Hippocampal formation (tissue), 2 donors: Measurements from ENCODE around the gene LIN7A.
A peak's percentile ranks its signal among the peaks of the same experiment; 100 is the strongest.

Source experiments
- DNase-seq, 2 donors: peaks; one replicate each; lab custom pipeline; 2025; lab: John Stamatoyannopoulos, UW

Gene LIN7A

DNA sequence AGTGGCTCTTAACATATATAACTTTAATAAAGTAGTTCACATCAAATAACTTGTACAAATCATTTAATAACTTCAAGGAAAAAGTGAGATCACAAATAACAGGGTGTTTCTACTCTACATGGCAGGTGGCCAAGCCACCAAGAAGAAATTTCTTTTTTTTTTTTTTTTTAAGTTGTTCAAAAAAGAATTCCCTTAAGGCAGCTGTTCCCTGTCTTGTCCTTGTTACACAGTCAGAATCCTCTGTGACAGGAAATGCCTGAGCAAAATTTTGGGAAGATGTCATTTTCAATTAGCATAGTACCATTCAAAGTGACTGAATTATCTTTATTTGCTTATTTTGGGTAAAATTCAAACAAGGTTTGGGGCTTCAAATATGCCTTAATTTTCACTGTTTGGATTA is 79.4 kb downstream of the LIN7A start:
- DNase-seq: no peak

- DNase-seq: no peak
Measured at GRCh38 chr12:80857311-80857710, 80.4 kb downstream of the LIN7A start.

DNA sequence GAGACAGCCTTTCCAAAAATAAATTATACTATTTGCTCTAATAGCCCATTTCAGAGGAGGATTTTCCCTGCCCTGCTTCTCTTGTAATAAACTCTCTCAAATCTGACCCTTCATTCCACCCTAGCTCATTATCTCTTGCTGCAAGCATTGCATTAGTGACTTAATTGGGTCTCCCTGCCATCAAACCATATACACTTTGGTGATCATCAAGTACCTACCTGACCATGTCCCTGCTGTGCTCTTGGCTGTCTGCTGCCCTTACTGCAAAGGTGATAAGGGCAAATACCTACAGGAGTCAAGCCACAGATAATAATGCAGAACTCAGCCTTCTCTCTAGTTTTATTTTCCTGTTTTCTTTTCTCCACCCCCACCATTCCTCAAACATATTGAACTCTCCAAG is 88.4 kb downstream of the LIN7A start:
- no peak for DNase-seq

DNA sequence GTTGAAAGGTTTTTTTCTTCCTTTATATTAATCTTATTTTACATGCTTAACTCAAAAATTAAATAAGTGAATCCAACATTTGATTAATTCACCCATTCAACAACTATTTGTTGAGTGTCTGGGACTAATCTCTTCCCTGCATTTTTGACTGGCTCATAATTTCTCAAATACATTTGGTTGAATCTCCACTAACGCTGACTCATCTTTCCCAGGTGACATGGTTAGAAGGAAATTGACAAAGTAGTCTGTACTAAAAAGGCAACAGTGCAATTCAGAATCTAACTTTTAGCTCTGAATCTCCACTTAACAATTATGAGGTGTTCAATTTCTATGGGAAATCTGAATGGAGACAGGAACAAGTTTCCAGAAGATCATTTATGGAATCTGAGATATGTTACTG is 88.9 kb downstream of the LIN7A start:
- no peak for DNase-seq

- DNase-seq: no peak
Measured at GRCh38 chr12:80847575-80847974, 90.2 kb downstream of the LIN7A start.

DNA sequence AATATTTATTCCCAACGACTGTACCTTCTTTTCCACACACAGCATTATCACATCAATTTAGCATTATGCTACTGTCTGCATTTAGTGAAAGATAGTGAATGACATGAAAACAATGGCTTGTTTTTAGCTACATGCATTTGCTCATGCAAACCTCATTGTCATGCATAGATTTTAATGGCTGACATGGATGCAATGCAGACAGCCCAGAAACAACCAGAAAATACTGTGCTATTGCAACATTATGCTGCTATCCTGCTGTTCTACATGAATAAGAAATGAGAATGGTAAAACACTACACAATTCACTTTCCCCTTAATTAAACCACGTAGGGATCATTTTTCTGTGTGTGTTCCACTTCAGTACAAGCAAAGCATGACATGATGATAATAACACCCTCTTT is 90.8 kb downstream of the LIN7A start:
- no peak for DNase-seq

GRCh38 chr12:80845639-80846038 is 92.1 kb downstream of the LIN7A start:
- DNase-seq: no peak

- no peak for DNase-seq
Measured at GRCh38 chr12:80843969-80844368, 93.8 kb downstream of the LIN7A start.

- DNase-seq: no peak
Measured at GRCh38 chr12:80838708-80839107, 99.0 kb downstream of the LIN7A start.

DNA sequence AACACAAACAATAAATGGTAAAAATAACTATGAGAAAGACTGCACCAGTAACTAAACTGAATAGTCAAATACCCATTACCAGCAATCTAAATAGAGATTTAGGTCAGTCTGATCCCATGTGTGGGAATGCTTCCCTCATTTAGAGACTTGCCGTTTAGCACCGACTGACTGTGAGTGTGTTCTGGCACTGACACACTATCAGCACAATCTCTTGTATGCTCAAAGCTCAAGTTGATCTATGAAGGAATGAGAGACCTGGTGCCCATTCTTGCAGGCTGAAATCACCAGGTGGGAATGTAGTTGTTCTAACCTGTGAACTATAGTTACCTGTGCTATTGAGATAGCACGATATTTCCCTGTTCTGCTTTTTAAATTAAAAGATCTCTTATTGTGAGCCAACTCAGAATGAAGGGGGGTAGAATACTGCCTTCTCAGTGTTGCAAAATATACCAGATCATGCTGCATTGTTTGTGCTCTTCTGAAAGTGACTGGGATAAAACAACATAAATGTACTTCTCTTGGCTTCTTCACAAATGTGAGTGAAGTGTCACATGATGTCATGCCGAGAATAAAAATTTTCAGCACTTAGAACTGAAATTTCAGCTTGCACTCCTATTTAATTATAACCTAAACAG is 99.6 kb downstream of the LIN7A start:
- DNase-seq: no peak

DNA sequence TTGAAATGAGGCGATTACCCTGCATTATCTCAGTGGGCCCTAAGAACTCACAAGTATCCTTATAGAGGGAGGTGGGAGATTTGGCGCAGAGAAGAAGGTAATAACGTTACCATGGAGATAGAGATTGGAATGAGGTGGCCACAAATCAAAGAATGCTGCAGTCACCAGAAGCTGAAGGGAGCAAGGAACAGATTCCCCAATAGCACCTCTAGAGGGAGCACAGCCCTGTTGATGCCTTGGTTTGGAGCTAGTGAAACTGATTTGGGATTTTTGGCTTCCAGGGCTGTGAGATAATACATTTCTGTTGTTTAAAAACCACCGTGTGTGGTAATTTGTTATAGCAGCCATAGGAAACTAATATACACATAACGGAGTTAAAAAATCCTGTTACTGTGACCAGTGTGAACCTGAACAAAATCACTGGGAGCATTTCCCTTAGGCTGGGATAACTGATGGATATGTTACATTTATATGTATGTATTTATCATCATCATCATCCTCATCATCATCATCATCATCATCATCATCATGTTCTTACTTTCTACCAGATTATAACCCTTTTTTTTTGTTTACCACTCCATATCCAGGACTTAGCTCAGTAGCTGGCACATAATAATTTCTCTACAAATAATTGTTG is 100.3 kb downstream of the LIN7A start:
- peak in 1 of 2 donors; percentile 64 for DNase-seq

- no peak for DNase-seq
Measured at GRCh38 chr12:80834724-80835123, 103.0 kb downstream of the LIN7A start.

- DNase-seq: no peak
Measured at GRCh38 chr12:80830533-80831088, 107.1 kb downstream of the LIN7A start.

DNA sequence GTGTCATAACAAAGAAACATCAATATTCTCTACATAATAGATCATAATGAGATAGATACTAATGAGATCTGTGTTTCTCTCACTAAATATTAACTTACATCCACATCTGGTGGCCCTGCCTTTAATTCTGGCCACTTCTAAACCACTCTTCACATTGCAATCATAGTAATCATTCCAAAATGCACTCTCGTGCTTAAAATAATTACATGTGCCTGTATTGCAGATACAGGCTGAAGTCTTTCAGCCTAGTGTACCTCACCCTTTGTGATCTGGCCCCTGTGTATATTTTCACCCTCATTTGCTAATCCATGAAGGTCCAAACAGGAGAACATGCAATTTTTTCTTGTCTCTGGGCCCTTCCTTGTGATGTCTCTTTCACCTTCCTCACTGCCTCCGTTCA is 108.0 kb downstream of the LIN7A start:
- DNase-seq: no peak

DNA sequence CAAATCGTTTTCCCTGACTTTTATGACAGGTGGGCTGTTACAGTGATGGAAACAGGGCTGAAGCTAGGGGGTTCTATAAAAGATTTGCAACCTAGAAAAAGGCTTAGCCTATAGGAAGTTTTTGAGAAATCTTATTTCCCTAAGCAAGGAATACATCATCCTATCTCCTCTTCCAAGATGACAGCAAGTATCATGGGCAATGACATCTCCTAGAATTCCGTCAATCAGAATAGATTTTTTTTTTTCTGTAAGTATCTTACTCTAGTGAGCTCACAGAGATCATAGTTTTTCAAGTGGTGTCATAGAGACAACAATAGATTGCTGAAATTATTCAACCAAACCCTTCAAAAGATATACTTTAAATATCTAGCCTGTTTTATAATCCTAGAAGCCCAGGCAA is 112.2 kb downstream of the LIN7A start:
- DNase-seq: no peak

DNA sequence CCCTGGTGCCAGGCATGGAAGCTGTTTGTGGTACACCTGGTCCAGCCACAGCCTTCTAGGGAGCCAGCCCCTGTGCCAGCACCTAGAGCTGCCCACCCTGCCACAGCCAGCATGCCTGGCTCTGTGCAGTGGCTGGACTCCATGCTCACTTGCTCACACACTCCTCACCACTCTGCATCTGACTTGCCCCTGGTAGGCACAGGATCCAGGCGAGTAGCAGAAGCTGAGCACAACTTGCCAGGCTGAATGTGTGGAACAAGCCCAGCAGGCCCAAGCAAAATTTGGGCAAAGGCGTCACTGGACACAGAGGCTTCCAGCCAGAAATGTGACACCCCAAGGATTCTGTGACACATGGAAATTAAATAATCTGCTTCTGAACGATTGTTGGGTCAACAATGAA is 114.3 kb downstream of the LIN7A start:
- no peak for DNase-seq

- no peak for DNase-seq
Measured at GRCh38 chr12:80821513-80822000, 116.2 kb downstream of the LIN7A start.

GRCh38 chr12:80818878-80819277 is 118.9 kb downstream of the LIN7A start:
- DNase-seq: no peak

- no peak for DNase-seq
Measured at GRCh38 chr12:80815351-80815750, 122.4 kb downstream of the LIN7A start.

- no peak for DNase-seq
Measured at GRCh38 chr12:80814453-80814852, 123.3 kb downstream of the LIN7A start.

DNA sequence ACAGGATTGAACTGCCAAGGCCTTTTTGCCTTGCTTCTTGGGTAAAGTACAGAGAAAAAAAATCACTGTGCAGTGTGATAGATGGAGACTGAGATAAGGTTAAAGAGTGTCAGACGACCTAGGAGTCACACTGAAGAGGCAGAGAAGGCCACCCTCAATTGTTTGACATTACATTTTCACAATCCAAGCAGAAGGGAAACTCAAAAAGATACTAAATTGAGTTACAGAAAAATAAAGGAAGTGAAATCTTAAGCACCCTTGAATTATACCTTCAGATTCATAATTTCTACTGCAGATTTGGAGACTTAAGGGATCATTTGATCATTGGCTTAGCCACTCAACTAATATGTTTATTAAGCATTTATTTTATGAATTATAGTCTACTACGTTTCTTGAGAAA is 123.9 kb downstream of the LIN7A start:
- DNase-seq: no peak

DNA sequence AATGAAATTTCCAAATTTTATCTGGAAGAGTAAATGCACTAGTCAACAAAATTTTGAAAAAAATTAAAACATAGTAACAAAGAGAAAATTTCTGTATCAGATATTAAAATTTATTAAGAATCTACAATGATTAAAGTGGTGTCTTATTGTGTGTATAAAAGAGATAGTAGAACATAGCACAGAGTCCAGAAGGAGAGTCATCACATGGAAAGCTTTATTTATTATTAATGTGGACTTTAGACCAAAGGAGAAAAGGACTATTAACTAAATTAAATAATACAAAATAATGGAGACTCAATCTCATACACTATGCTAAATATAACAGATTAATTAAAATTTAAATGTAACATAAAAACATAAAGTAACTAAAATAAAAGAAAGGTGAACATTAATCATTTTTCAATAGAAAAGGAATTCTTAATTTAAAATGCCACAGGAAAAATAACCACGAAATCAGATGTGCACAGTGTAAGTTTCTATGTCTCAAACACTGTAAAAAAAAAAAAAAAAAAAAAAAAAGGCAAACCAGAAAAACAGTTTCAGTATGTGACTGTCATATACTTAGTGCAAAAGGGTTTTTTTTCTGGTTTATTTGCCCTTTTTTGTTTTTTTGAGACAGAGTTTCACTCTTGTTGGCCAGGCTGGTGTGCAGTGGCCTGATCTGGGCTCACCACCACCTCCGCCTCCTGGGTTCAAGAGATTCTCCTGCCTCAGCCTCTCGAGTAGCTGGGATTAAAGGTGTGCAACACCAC is 125.6 kb downstream of the LIN7A start:
- DNase-seq: no peak

DNA sequence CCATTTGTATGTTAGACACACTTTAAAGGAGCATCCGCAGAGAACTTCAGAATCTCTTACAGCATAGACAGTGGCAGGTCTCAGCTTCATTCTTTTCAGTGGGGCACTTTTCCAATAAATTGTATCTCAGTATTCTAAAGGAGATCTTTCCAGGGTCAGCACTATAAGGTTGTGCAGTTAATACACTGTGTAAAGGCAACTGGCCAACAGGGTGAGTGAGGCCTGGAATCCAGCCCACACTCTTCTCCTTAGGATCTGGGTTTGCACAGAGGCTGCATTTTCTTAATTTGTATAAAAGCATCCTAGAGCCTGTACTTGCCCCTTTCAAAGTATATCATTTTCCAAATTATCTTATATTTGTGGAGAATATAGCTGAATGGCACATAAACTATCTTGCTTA is 126.9 kb downstream of the LIN7A start:
- DNase-seq: no peak
